Neutrophil (primary cell): ENCODE measurements around the gene STAM2.
"Not testable (repeated sequence)": the region's sequence is repeated elsewhere in the genome, so short reads cannot be mapped to it uniquely, and the experiment has no call there.

ENCODE experiments used
- H3K27ac ChIP-seq: fragments of 200-600 bp; sonication (generic); 2 replicates; pipeline ENCODE4 v1.5.1; 2016; ENCODE audit warnings: mild to moderate bottlenecking, moderate library complexity
- H3K27me3 ChIP-seq: fragments of 200-600 bp; sonication (generic); 2 replicates; pipeline ENCODE4 v1.6.0; 2016; ENCODE audit warnings: mild to moderate bottlenecking
- H3K36me3 ChIP-seq: fragments of 200-600 bp; sonication (generic); 2 replicates; pipeline ENCODE4 v1.5.1; 2017
- H3K4me1 ChIP-seq, 2 experiments: fragments of 200-600 bp in 1 of 2; sonication (generic) in 1 of 2; 1 replicate in 1 of 2; 2 replicates in 1 of 2; pipeline versions ENCODE4 v1.5.1 to v1.6.1; 2013 to 2016; ENCODE audit warnings: low read depth in 1 of 2, low read length in 1 of 2, mild to moderate bottlenecking in 1 of 2, moderate library complexity in 1 of 2; ENCODE audit not compliant: control insufficient read depth in 1 of 2, insufficient read depth in 1 of 2
- H3K4me3 ChIP-seq, 2 experiments: fragments of 200-600 bp in 1 of 2; sonication (generic) in 1 of 2; 1 replicate in 1 of 2; 2 replicates in 1 of 2; pipeline ENCODE4 v1.5.1; 2013 to 2016; ENCODE audit warnings: low read depth in 1 of 2, low read length in 1 of 2, mild to moderate bottlenecking in 1 of 2, moderate library complexity in 1 of 2
- H3K9me3 ChIP-seq: fragments of 200-600 bp; sonication (generic); 2 replicates; pipeline ENCODE4 v1.5.1; 2016
- CTCF ChIP-seq: fragments of 200-600 bp; sonication (generic); IDR thresholded peaks from 2 replicates; pipeline ENCODE4 v1.5.1; 2016; ENCODE audit warnings: antibody characterized with exemption

Gene STAM2

GRCh38 chr2:152189622-152190495, 14.3 kb upstream of the STAM2 start:
- H3K36me3 ChIP-seq = no peaks in the 10 kb centered on the region
- no peaks in the 10 kb centered on the region for H3K4me1 ChIP-seq
- H3K9me3 ChIP-seq = no peaks in the 10 kb centered on the region
- H3K4me3 ChIP-seq = no peak overlapping the region
- peak; percentile 18 for TF ChIP-seq CTCF
- no peak overlapping the region for H3K27ac ChIP-seq
- H3K27me3 ChIP-seq = peaks cover 6% of the 10 kb centered on the region

DNA sequence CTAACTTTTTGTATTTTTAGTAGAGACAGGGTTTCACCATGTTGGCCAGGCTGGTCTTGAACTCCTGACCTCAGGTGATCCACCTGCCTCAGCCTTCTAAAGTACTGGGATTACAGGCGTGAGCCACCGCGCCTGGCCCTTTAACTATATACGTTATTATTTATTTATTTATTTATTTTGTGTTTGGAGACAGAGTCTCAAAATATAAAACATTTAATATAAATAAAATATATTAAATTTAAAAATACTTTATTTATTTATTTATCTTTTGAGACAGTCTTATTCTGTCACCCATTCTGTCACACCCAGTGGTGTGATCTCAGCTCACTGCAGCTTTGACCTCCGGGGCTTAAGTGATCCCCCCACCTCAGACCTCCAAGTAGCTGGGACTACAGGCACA, 11.2 kb upstream of the STAM2 start:
- not testable (repeated sequence) for H3K4me1 ChIP-seq, H3K27me3 ChIP-seq, H3K27ac ChIP-seq, H3K4me3 ChIP-seq, H3K36me3 ChIP-seq, H3K9me3 ChIP-seq

DNA sequence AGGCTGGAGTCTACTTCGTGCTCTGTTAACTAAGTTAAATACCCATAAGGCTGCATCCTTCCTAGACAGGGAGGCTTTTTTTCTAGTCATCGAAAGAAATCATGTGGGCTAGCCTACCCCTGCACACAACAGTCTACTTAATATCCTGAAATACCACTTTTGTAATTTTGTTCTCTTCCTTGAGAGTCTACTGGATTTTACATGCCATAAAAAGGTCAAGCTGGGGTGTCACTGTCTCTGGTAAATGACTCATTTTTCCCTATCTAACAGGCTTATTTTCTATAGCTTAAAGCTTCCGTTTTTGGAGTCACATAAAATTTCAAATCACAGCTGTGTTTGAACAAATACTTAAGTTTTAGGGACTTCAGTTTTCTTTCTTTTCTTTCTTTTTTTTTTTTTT, 10.7 kb upstream of the STAM2 start:
- no peak overlapping the region for H3K27ac ChIP-seq
- no peak for TF ChIP-seq CTCF
- H3K4me1 ChIP-seq = no peaks in the 10 kb centered on the region
- no peaks in the 10 kb centered on the region for H3K36me3 ChIP-seq
- peaks cover 6% of the 10 kb centered on the region for H3K27me3 ChIP-seq
- no peaks in the 10 kb centered on the region for H3K9me3 ChIP-seq
- no peak overlapping the region for H3K4me3 ChIP-seq

DNA sequence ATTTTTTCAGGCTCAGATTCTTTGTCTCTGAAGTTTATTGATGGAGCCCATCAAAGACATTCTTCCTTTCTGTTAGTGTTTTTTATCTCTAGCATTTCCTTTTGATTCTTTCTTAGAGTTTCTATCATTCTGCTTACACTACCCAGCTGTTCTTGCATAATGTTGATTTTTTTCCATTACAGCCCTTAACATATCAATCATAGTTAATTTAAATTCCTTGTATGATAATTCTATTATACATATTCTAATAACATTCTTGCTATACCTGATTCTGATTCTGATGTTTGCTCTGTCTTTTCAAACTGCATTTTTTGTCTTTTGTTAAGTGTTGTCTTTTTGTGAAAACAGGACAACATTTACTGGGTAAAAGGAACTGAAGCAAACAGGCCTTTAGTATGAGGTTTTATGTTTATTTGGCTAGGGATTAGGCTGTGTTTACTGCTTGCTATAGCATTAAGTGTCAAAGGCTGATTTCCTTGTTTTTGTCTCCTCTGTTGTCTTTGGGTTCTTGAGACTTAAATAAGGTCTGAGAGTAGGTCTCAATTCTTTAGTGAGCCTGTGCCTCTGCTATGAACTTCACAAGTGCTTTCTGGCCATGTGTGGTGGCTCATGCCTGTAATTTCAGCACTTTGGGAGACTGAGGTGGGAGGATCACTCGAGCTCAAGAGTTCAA, 8.0 kb upstream of the STAM2 start:
- Histone ChIP-seq H3K36me3 (no peaks in the 10 kb centered on the region), H3K27ac (no peak overlapping the region), H3K4me3 (no peak overlapping the region), H3K4me1 (no peaks in the 10 kb centered on the region), H3K27me3 (peaks cover 6% of the 10 kb centered on the region), H3K9me3 (no peaks in the 10 kb centered on the region)
- TF ChIP-seq CTCF = no peak

DNA sequence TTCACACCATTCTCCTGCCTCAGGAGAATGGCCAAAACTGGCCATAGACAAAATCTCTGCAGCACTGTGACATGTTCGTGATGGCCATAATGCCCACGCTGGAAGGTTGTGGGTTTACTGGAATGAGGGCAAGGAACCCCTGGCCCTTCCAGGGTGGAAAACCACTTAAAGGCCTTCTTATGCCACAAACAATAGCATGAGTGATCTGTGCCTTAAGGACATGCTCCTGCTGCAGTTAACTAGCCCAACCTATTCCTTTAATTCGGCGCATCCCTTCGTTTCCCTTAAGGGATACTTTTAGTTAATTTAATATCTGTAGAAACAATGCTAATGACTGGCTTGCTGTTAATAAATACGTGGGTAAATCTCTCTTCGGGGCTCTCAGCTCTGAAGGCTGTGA, 2.1 kb upstream of the STAM2 start:
- H3K4me3 ChIP-seq, H3K27me3 ChIP-seq, H3K9me3 ChIP-seq, H3K36me3 ChIP-seq, H3K27ac ChIP-seq: not testable (repeated sequence)
- peaks cover 19 to 24% of the 10 kb centered on the region in 2 experiments for H3K4me1 ChIP-seq

- no peak for TF ChIP-seq CTCF
- Histone ChIP-seq H3K4me3 (peak overlapping the region; percentile 82 to 88), H3K9me3 (no peaks in the 10 kb centered on the region), H3K36me3 (no peaks in the 10 kb centered on the region), H3K4me1 (peaks cover 25 to 36% of the 10 kb centered on the region in 2 experiments), H3K27ac (peak overlapping the region; percentile 100), H3K27me3 (no peaks in the 10 kb centered on the region)
Measured at GRCh38 chr2:152176113-152176714, 651 bp upstream of the STAM2 start.
